HCT116 (cell line): ENCODE measurements around the gene TRH. TPM values are rescaled to one million over a fixed set of nuclear protein-coding genes. Genes with fewer than 3 reads are reported as not detected.

Experiments
- ATAC-seq: fragments of 200-7000 bp; cut with Tn5 transposase; 2 replicates; pipeline ENCODE4 v1.9.1; 2020; ENCODE audit warnings: mild to moderate bottlenecking, moderate library complexity
- BruUV-seq: library from RNA; stranded (reverse); fragments of 400-500 nt; replicated peaks from 2 replicates; lab custom pipeline; 2021; lab: Mats Ljungman, UMichigan
- CTCF ChIA-PET: fragments of 300-600 bp; sonication (Branson Sonifier 250); formaldehyde crosslinking; loops from one replicate; lab custom pipeline; 2021; ENCODE audit warnings: antibody characterized with exemption; lab: Charles Lee
- POLR2A ChIA-PET: fragments of 300-600, 350-600 bp; sonication (Branson Sonifier 250); formaldehyde crosslinking; loops from one replicate; lab custom pipeline; 2021; ENCODE audit warnings: antibody characterized with exemption; lab: Charles Lee
- RAD21 ChIA-PET, 2 experiments: fragments of 300-600 bp; sonication (Branson Sonifier 250); formaldehyde crosslinking; loops; one replicate each; lab custom pipeline; 2023; ENCODE audit warnings: low total read pairs in 2 of 2; ENCODE audit not compliant: uncharacterized antibody in 2 of 2, unreplicated experiment in 2 of 2, low non-redundant PET in 1 of 2; lab: Charles Lee
- DNase-seq: peaks from one replicate; pipeline ENCODE4 v3.0.0-alpha.2; 2010; ENCODE audit warnings: low read depth, low spot score
- H2AFZ ChIP-seq: fragments of 200-600 bp; shearing (Covaris generic), sonication (generic); 2 replicates; pipeline ENCODE4 v1.6.1; 2017; ENCODE audit warnings: low read depth, mixed run types, mixed read lengths, antibody characterized with exemption, low read length; ENCODE audit not compliant: poor library complexity, severe bottlenecking
- H3K27ac ChIP-seq: 2 replicates; pipeline ENCODE4 v1.5.1; 2012; ENCODE audit warnings: low read depth, low read length
- H3K27me3 ChIP-seq: fragments of 200-600 bp; sonication (generic); 2 replicates; pipeline ENCODE4 v1.6.1; 2016; ENCODE audit warnings: mixed run types, low read length, mixed read lengths; ENCODE audit not compliant: insufficient read depth
- H3K36me3 ChIP-seq, 2 experiments: fragments of 200-500 bp in 1 of 2; fragments of 200-600 bp in 1 of 2; sonication (Bioruptor generic) in 1 of 2; sonication (generic) in 1 of 2; 2 replicates each; pipeline versions ENCODE4 v1.5.1 to v1.6.1; 2014 to 2016; ENCODE audit warnings: low read length in 2 of 2, inconsistent platforms in 1 of 2, mixed read lengths in 1 of 2, mixed run types in 1 of 2; ENCODE audit not compliant: insufficient read depth in 2 of 2, control insufficient read depth in 1 of 2
- H3K4me1 ChIP-seq, 2 experiments: fragments of 200-600 bp in 1 of 2; sonication (generic) in 1 of 2; 2 replicates each; pipeline versions ENCODE4 v1.5.1 to v1.6.1; 2012 to 2017; ENCODE audit warnings: low read length in 2 of 2, inconsistent platforms in 1 of 2, mild to moderate bottlenecking in 1 of 2, mixed read lengths in 1 of 2, mixed run types in 1 of 2, moderate library complexity in 1 of 2; ENCODE audit not compliant: insufficient read depth in 2 of 2, control insufficient read depth in 1 of 2
- H3K4me2 ChIP-seq: fragments of 200-600 bp; sonication (generic); 2 replicates; pipeline ENCODE4 v1.6.1; 2017; ENCODE audit warnings: mixed run types, low read length, mixed read lengths
- H3K4me3 ChIP-seq, 2 experiments: fragments of 200-600 bp in 1 of 2; sonication (generic) in 1 of 2; replicated peaks in 1 of 2; 2 replicates each; pipeline ENCODE4 v1.5.1; 2011 to 2016; ENCODE audit warnings: low read length in 2 of 2, control low read depth in 1 of 2, low read depth in 1 of 2, mild to moderate bottlenecking in 1 of 2, mixed read lengths in 1 of 2, mixed run types in 1 of 2
- H3K79me2 ChIP-seq: fragments of 200-600 bp; sonication (generic); 2 replicates; pipeline ENCODE4 v1.6.1; 2017; ENCODE audit warnings: mild to moderate bottlenecking, mixed run types, low read length, moderate library complexity, mixed read lengths; ENCODE audit not compliant: insufficient read depth
- H3K9ac ChIP-seq: fragments of 200-600 bp; sonication (generic); 2 replicates; pipeline ENCODE4 v1.6.1; 2016; ENCODE audit warnings: low read length, mixed read lengths
- H3K9me2 ChIP-seq: fragments of 200-600 bp; sonication (generic), shearing (Covaris generic); 2 replicates; pipeline ENCODE4 v1.6.1; 2017; ENCODE audit warnings: mixed run types, mild to moderate bottlenecking, moderate library complexity; ENCODE audit not compliant: insufficient read depth
- H3K9me3 ChIP-seq, 2 experiments: fragments of 200-500 bp in 1 of 2; fragments of 200-600 bp in 1 of 2; sonication (Bioruptor generic) in 1 of 2; sonication (generic) in 1 of 2; 2 replicates each; pipeline ENCODE4 v1.6.1; 2014 to 2017; ENCODE audit warnings: low read length in 2 of 2, mixed read lengths in 2 of 2, inconsistent platforms in 1 of 2, low read depth in 1 of 2, mild to moderate bottlenecking in 1 of 2, mixed run types in 1 of 2, moderate library complexity in 1 of 2; ENCODE audit not compliant: control insufficient read depth in 1 of 2, insufficient read depth in 1 of 2
- H4K20me1 ChIP-seq: fragments of 200-600 bp; sonication (generic), shearing (Covaris generic); 2 replicates; pipeline ENCODE4 v1.6.1; 2017; ENCODE audit warnings: mixed run types, mild to moderate bottlenecking, moderate library complexity; ENCODE audit not compliant: insufficient read depth
- EGR1 ChIP-seq: IDR thresholded peaks from 2 replicates; pipeline ENCODE4 v1.6.1; 2012; ENCODE audit warnings: low read depth
- ELF1 ChIP-seq: IDR thresholded peaks from 2 replicates; pipeline ENCODE4 v1.6.1; 2012; ENCODE audit warnings: low read depth, borderline replicate concordance
- FOSL1 ChIP-seq: IDR thresholded peaks from 2 replicates; pipeline ENCODE4 v1.6.1; 2012; ENCODE audit warnings: low read depth
- POLR2A ChIP-seq: IDR thresholded peaks from 2 replicates; pipeline ENCODE4 v1.7.0; 2011; ENCODE audit warnings: borderline replicate concordance; ENCODE audit not compliant: insufficient read depth, insufficient read length; ENCODE audit errors: extremely low read depth
- POLR2AphosphoS5 ChIP-seq: IDR thresholded peaks from 2 replicates; pipeline ENCODE4 v1.6.1; 2011; ENCODE audit warnings: mild to moderate bottlenecking, low read depth, low read length, moderate library complexity
- RAD21 ChIP-seq: IDR thresholded peaks from 2 replicates; pipeline ENCODE4 v1.6.1; 2012; ENCODE audit warnings: low read depth, mild to moderate bottlenecking
- REST ChIP-seq: IDR thresholded peaks from 2 replicates; pipeline ENCODE4 v1.6.1; 2012; ENCODE audit warnings: low read depth
- SIN3A ChIP-seq: IDR thresholded peaks from 2 replicates; pipeline ENCODE4 v1.6.1; 2012; ENCODE audit warnings: low read depth
- YY1 ChIP-seq: IDR thresholded peaks from 2 replicates; pipeline ENCODE4 v1.6.1; 2011; ENCODE audit warnings: low read length, low read depth, moderate library complexity, mild to moderate bottlenecking; ENCODE audit not compliant: insufficient replicate concordance; ENCODE audit errors: extremely low read depth
- ZFX ChIP-seq: fragments of 450-650 bp; IDR thresholded peaks from 2 replicates; pipeline ENCODE4 v1.6.1; 2017
- intact Hi-C: fragments of 100-400 bp; cut with micrococcal nuclease; formaldehyde crosslinking; loops from 2 replicates; pipeline ENCODE4 v1.10.0; 2022
- total RNA-seq: library from RNA; stranded (reverse); gene quantifications from one replicate; pipeline ENCODE4 v1.2.1, GENCODE V29; 2021; ENCODE audit not compliant: unreplicated experiment

TRH gene
- total RNA-seq, 1 experiment from 2014 or later, result not detected

- Histone ChIP-seq H3K27me3 (no peaks in the 10 kb centered on the region), H4K20me1 (no peaks in the 10 kb centered on the region), H3K9me3 (no peaks in the 10 kb centered on the region), H3K27ac (no peak overlapping the region)
- POLR2A ChIA-PET, result no interaction called here
- TF ChIP-seq ZFX (no peak), SIN3A (no peak), POLR2AphosphoS5 (no peak), RAD21 (no peak), FOSL1 (no peak), EGR1 (no peak), POLR2A (no peak), YY1 (no peak), ELF1 (no peak), REST (no peak)
- TF ChIP-seq, all 23 proteins: peak for 0
- intact Hi-C loops, result no loop called here
- Histone ChIP-seq H3K9ac (no peak overlapping the region), H3K4me1 (no peaks in the 10 kb centered on the region), H3K9me2 (no peaks in the 10 kb centered on the region), H3K79me2 (no peaks in the 10 kb centered on the region), H3K4me3 (no peak overlapping the region), H2AFZ (no peak overlapping the region), H3K4me2 (no peak overlapping the region), H3K36me3 (no peaks in the 10 kb centered on the region)
- DNase-seq (no peak), ATAC-seq (no peak)
- CTCF ChIA-PET, result no interaction called here
- no TSS peak for BruUV-seq
- RAD21 ChIA-PET, result no interaction called here
Observed at GRCh38 chr3:129975705-129976048, 1.2 kb downstream of the TRH start.
